SU-DHL-6 (cell line): Measurements from ENCODE around the gene UBE2E2.

ENCODE experiments used
- CTCF ChIP-seq: fragments of 200-600 bp; sonication (generic); IDR thresholded peaks from one replicate; pipeline ENCODE4 v1.5.1; 2017; ENCODE audit warnings: antibody characterized with exemption, mild to moderate bottlenecking, low read length, moderate library complexity; ENCODE audit not compliant: insufficient read depth, poor library complexity, severe bottlenecking
- EZH2phosphoT487 ChIP-seq: fragments of 200-600 bp; sonication (generic), shearing (Covaris generic); conservative IDR thresholded peaks from 2 replicates; pipeline ENCODE4 v1.6.1; 2018; ENCODE audit warnings: mild to moderate bottlenecking, antibody characterized with exemption, low read length, moderate library complexity, mixed read lengths

- TF ChIP-seq CTCF (no peak), EZH2phosphoT487 (no peak)
Measured at GRCh38 chr3:23446301-23446700, 243.2 kb downstream of the UBE2E2 start.
